PC-9 (cell line): ENCODE data around the gene STRADA. TPM values are rescaled to one million over a fixed set of nuclear protein-coding genes. Genes with fewer than 3 reads are reported as not detected.
A peak's percentile ranks its signal among the peaks of the same experiment; 100 is the strongest.

ENCODE experiments used
- BruUV-seq: library from RNA; stranded (reverse); fragments of 400-500 nt; replicated peaks from 2 replicates; lab custom pipeline; 2021; lab: Mats Ljungman, UMichigan
- CTCF ChIA-PET: fragments of 300-600 bp; sonication (Branson Sonifier 250); formaldehyde crosslinking; loops from one replicate; lab custom pipeline; 2022; ENCODE audit warnings: antibody characterized with exemption; lab: Charles Lee
- POLR2A ChIA-PET: fragments of 300-600 bp; sonication (Branson Sonifier 250); formaldehyde crosslinking; loops from one replicate; lab custom pipeline; 2022; ENCODE audit warnings: antibody characterized with exemption; ENCODE audit not compliant: unreplicated experiment; lab: Charles Lee
- DNase-seq, 2 experiments: peaks; one replicate each; pipeline versions ENCODE4 v3.0.0 to v3.0.0-alpha.2; 2015 to 2022; ENCODE audit warnings: mixed read lengths in 1 of 2
- H2AFZ ChIP-seq: fragments of 200-600 bp; sonication (generic); 2 replicates; pipeline ENCODE4 v1.8.1; 2017; ENCODE audit warnings: antibody characterized with exemption
- H3F3A ChIP-seq: fragments of 200-600 bp; sonication (generic); 2 replicates; pipeline ENCODE4 v1.8.1; 2017; ENCODE audit warnings: antibody characterized with exemption, mild to moderate bottlenecking, low read depth; ENCODE audit not compliant: insufficient read depth
- H3K27ac ChIP-seq: fragments of 200-600 bp; sonication (generic); 2 replicates; pipeline ENCODE4 v1.6.1; 2016; ENCODE audit warnings: mixed run types
- H3K27me3 ChIP-seq: fragments of 200-600 bp; sonication (generic); 2 replicates; pipeline ENCODE4 v1.6.1; 2016; ENCODE audit warnings: low read depth, mixed run types; ENCODE audit not compliant: insufficient read depth
- H3K36me3 ChIP-seq: fragments of 200-600 bp; sonication (generic); 2 replicates; pipeline ENCODE4 v1.6.1; 2016; ENCODE audit warnings: low read depth, mixed run types
- H3K4me1 ChIP-seq: fragments of 200-600 bp; sonication (generic); replicated peaks from 2 replicates; pipeline ENCODE4 v1.6.1; 2016; ENCODE audit warnings: mixed run types; ENCODE audit not compliant: insufficient read depth
- H3K4me2 ChIP-seq: fragments of 200-600 bp; sonication (generic); 2 replicates; pipeline ENCODE4 v1.6.1; 2017; ENCODE audit warnings: mixed run types
- H3K4me3 ChIP-seq: fragments of 200-600 bp; sonication (generic); 2 replicates; pipeline ENCODE4 v1.6.1; 2016; ENCODE audit warnings: mixed run types
- H3K79me2 ChIP-seq: fragments of 200-600 bp; sonication (generic); 2 replicates; pipeline ENCODE4 v1.6.1; 2017; ENCODE audit warnings: low read depth, mixed run types
- H3K9me2 ChIP-seq: fragments of 200-600 bp; sonication (generic); 2 replicates; pipeline ENCODE4 v1.8.1; 2017; ENCODE audit warnings: mild to moderate bottlenecking; ENCODE audit not compliant: insufficient read depth
- H3K9me3 ChIP-seq: fragments of 200-600 bp; sonication (generic); 2 replicates; pipeline ENCODE4 v1.8.1; 2016; ENCODE audit warnings: low read depth; ENCODE audit not compliant: insufficient read depth
- H4K20me1 ChIP-seq: fragments of 200-600 bp; sonication (generic); 2 replicates; pipeline ENCODE4 v1.8.1; 2017; ENCODE audit not compliant: insufficient read depth
- EZH2 ChIP-seq: fragments of 200-600 bp; sonication (generic); IDR thresholded peaks from 2 replicates; pipeline ENCODE4 v1.8.0; 2017; ENCODE audit warnings: antibody characterized with exemption, low read depth
- intact Hi-C: fragments of 100-400 bp; cut with micrococcal nuclease; formaldehyde crosslinking; loops from one replicate; pipeline ENCODE4 v1.10.0; 2022; ENCODE audit not compliant: unreplicated experiment
- total RNA-seq: library from RNA; stranded (reverse); gene quantifications from 2 replicates; pipeline ENCODE4 v1.2.3, GENCODE V29; 2021
- TF ChIP-seq, protein P1 (sequence below): fragments of 200-600 bp; sonication (generic); conservative IDR thresholded peaks from 2 replicates; pipeline ENCODE4 v1.6.1; 2017; ENCODE audit warnings: mixed run types, antibody characterized with exemption, mild to moderate bottlenecking, moderate library complexity

STRADA gene
- total RNA-seq, 1 experiment from 2014 or later, result 28.8 TPM

DNA sequence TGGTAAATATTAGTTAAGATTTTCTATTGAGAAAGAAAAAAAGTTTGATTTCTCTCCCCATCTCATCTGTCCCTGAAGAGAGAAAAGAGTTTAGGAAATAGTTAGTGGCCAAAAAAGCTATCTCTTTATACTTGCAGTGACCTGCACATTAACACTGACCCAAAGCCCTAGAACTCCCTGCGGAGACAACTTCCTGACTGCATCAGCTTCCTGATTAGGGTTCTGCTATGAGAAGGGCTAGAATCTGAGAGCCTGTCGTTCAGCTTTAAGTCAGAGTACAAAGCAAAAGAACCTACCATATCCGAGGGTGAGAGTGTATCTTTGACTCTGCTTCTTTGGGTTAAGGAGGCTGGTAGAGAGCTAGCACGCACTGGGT lies 66.4 kb downstream of the STRADA start:
- peaks cover 16% of the 10 kb centered on the region; the same call in 1 of the 2 replicates for H3F3A ChIP-seq
- DNase-seq, result peak in 1 of 2 experiments; percentile 32
- no peaks in the 10 kb centered on the region for H3K27me3 ChIP-seq
- intact Hi-C loops, result loop anchor here (5.0 kb wide), 1 partner anchor 53 kb away; the partner anchor contains the start of gene MAP3K3
- no peak overlapping the region for H2AFZ ChIP-seq
- CTCF ChIA-PET, result no interaction called here
- no peaks in the 10 kb centered on the region for H3K9me3 ChIP-seq
- no peak overlapping the region for H3K27ac ChIP-seq
- BruUV-seq, result no TSS peak
- H3K36me3 ChIP-seq, result no peaks in the 10 kb centered on the region
- no peaks in the 10 kb centered on the region for H3K79me2 ChIP-seq
- TF ChIP-seq EZH2, result no peak
- TF ChIP-seq, protein P1, sequence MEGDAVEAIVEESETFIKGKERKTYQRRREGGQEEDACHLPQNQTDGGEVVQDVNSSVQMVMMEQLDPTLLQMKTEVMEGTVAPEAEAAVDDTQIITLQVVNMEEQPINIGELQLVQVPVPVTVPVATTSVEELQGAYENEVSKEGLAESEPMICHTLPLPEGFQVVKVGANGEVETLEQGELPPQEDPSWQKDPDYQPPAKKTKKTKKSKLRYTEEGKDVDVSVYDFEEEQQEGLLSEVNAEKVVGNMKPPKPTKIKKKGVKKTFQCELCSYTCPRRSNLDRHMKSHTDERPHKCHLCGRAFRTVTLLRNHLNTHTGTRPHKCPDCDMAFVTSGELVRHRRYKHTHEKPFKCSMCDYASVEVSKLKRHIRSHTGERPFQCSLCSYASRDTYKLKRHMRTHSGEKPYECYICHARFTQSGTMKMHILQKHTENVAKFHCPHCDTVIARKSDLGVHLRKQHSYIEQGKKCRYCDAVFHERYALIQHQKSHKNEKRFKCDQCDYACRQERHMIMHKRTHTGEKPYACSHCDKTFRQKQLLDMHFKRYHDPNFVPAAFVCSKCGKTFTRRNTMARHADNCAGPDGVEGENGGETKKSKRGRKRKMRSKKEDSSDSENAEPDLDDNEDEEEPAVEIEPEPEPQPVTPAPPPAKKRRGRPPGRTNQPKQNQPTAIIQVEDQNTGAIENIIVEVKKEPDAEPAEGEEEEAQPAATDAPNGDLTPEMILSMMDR, result no peak
- no peak overlapping the region for H3K4me3 ChIP-seq
- H3K4me2 ChIP-seq, result peak overlapping the region; percentile 63
- H4K20me1 ChIP-seq, result no peaks in the 10 kb centered on the region
- peaks cover 19% of the 10 kb centered on the region for H3K4me1 ChIP-seq
- POLR2A ChIA-PET, result interaction anchor here (0.5 to 0.6 kb wide), 2 partner anchors 53 to 82 kb away, joined by 3 read pairs; no protein-coding TSS in a partner anchor
- no peaks in the 10 kb centered on the region for H3K9me2 ChIP-seq

DNA sequence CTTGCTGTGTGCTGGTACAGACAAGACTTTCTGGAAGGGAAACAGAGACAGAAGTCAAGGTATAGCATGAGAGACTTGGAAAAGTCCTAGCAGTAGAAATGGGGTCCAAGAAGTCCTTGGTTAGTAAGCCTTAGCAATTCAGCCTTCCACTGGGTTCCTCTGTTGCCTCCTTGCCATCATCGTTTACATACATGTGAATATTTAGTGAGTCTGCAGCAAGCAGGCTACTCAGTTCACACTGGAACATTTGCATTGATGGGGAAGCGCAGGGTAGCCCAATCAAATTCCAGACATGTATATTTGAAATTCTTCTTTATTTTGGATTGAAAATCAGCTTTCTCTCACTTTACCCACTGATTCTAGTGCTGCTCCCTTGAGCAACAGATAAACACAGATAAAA lies 68.7 kb downstream of the STRADA start:
- H3K36me3 ChIP-seq, result no peaks in the 10 kb centered on the region
- ChIA-PET CTCF (no interaction called here), POLR2A (no interaction called here)
- H3K27me3 ChIP-seq, result no peaks in the 10 kb centered on the region
- H3K4me2 ChIP-seq, result no peak overlapping the region
- intact Hi-C loops, result no loop called here
- no peak overlapping the region for H3K4me3 ChIP-seq
- peaks cover 16% of the 10 kb centered on the region; the same call in 1 of the 2 replicates for H3F3A ChIP-seq
- no peaks in the 10 kb centered on the region for H3K79me2 ChIP-seq
- BruUV-seq, result no TSS peak
- peaks cover 19% of the 10 kb centered on the region for H3K4me1 ChIP-seq
- H3K27ac ChIP-seq, result no peak overlapping the region
- TF ChIP-seq EZH2, result no peak
- TF ChIP-seq, protein P1, result no peak
- H2AFZ ChIP-seq, result no peak overlapping the region
- H3K9me3 ChIP-seq, result no peaks in the 10 kb centered on the region
- H3K9me2 ChIP-seq, result no peaks in the 10 kb centered on the region
- no peaks in the 10 kb centered on the region for H4K20me1 ChIP-seq
- DNase-seq, result no peak

DNA sequence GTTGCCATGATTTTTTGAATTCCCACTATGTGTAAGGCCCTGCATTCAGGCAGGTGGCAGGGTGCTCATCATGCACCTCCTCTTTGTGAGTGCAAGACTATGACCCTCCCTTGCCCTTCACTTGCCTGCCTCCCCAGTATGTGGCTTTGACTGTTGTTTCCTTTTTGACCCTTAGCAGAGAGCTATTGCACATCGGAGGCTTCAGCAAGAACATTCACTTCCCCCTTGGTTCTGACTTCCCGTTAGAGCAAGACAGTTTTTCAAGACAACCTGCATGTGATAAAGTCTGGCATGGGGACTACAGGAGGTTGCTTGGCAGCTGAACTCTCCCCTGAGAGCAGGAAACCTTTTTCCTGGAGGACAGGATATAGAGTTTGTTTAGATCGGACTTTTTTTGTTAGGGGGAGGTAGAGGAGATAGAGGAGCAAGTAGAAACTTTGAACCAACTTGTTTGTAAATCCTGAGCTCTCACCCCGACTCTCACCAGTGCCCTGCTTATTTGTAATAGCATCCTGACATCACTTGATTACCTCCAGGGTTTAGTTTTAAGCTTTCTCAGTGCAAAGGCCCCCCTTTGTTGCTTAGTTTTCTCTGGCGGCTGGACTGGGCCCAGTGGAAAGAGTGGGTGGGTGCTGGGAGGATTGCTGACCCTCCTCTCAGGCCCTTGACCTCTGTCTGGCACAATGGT lies 75.9 kb downstream of the STRADA start:
- H3K27me3 ChIP-seq, result no peaks in the 10 kb centered on the region
- POLR2A ChIA-PET, result interaction anchor here (0.7 kb wide), 1 partner anchor 346 kb away, joined by 3 read pairs; no protein-coding TSS in a partner anchor
- H3K9me2 ChIP-seq, result no peaks in the 10 kb centered on the region
- no peaks in the 10 kb centered on the region for H3K4me1 ChIP-seq
- H3K79me2 ChIP-seq, result no peaks in the 10 kb centered on the region
- H3K4me3 ChIP-seq, result no peak overlapping the region
- H4K20me1 ChIP-seq, result no peaks in the 10 kb centered on the region
- CTCF ChIA-PET, result interaction anchor here (0.6 kb wide), 1 partner anchor 183 kb away, joined by 12 read pairs; no protein-coding TSS in a partner anchor
- no peaks in the 10 kb centered on the region for H3F3A ChIP-seq
- TF ChIP-seq EZH2, result no peak
- TF ChIP-seq, protein P1, result no peak
- H3K27ac ChIP-seq, result no peak overlapping the region
- no peaks in the 10 kb centered on the region for H3K9me3 ChIP-seq
- BruUV-seq, result no TSS peak
- H3K36me3 ChIP-seq, result no peaks in the 10 kb centered on the region
- intact Hi-C loops, result no loop called here
- DNase-seq, result no peak
- no peak overlapping the region for H2AFZ ChIP-seq
- no peak overlapping the region for H3K4me2 ChIP-seq
